WTC11 (cell line): Measurements from ENCODE around the gene SGO2. TPM values are rescaled to one million over a fixed set of nuclear protein-coding genes. Genes with fewer than 3 reads are reported as not detected.

Source experiments
- ATAC-seq: fragments of 200-7000 bp; cut with Tn5 transposase; 2 replicates; pipeline ENCODE4 v1.10.0; 2021; ENCODE audit warnings: mild to moderate bottlenecking, moderate library complexity
- CTCF ChIA-PET: fragments of 300-600 bp; sonication (Branson Sonifier 250); formaldehyde crosslinking; loops from one replicate; lab custom pipeline; 2021; ENCODE audit warnings: antibody characterized with exemption; lab: Charles Lee
- POLR2A ChIA-PET: fragments of 350-600 bp; sonication (Branson Sonifier 250); formaldehyde crosslinking; loops from one replicate; lab custom pipeline; 2021; ENCODE audit warnings: antibody characterized with exemption; lab: Charles Lee
- DNase-seq: peaks from one replicate; pipeline ENCODE4 v3.0.0; 2021; ENCODE audit warnings: low spot score
- H3K27ac Mint-ChIP-seq: 2 replicates; pipeline ENCODE4 v1.8.0; 2021; ENCODE audit warnings: mixed read lengths
- H3K27me3 Mint-ChIP-seq: 2 replicates; pipeline ENCODE4 v1.8.0; 2021; ENCODE audit warnings: low read depth, mild to moderate bottlenecking, moderate library complexity, mixed read lengths
- H3K36me3 Mint-ChIP-seq: 2 replicates; pipeline ENCODE4 v1.8.0; 2021; ENCODE audit warnings: mixed read lengths
- H3K4me1 Mint-ChIP-seq: 2 replicates; pipeline ENCODE4 v1.8.0; 2022; ENCODE audit warnings: mixed read lengths
- H3K4me3 Mint-ChIP-seq: 2 replicates; pipeline ENCODE4 v1.8.0; 2021; ENCODE audit warnings: mild to moderate bottlenecking, moderate library complexity, mixed read lengths
- H3K9me3 Mint-ChIP-seq: 2 replicates; pipeline ENCODE4 v1.8.0; 2021; ENCODE audit warnings: mixed read lengths
- CREB1 ChIP-seq: sonication (generic); formaldehyde crosslinking; IDR thresholded peaks from 2 replicates; pipeline ENCODE4 v1.8.0; 2023; ENCODE audit warnings: mild to moderate bottlenecking, missing genetic modification reagents
- CREM ChIP-seq: sonication (generic); formaldehyde crosslinking; IDR thresholded peaks from 2 replicates; pipeline ENCODE4 v1.8.1; 2022; ENCODE audit warnings: mild to moderate bottlenecking, missing genetic modification reagents, moderate library complexity
- IRF2 ChIP-seq: sonication (generic); formaldehyde crosslinking; IDR thresholded peaks from 2 replicates; pipeline ENCODE4 v1.8.0; 2022; ENCODE audit warnings: low read depth, missing genetic modification reagents, borderline replicate concordance
- NFE2L1 ChIP-seq: sonication (generic); formaldehyde crosslinking; IDR thresholded peaks from 2 replicates; pipeline ENCODE4 v1.8.1; 2023; ENCODE audit warnings: missing genetic modification reagents
- NR2C2 ChIP-seq: sonication (generic); formaldehyde crosslinking; IDR thresholded peaks from 2 replicates; pipeline ENCODE4 v1.8.0; 2022; ENCODE audit warnings: mild to moderate bottlenecking, missing genetic modification reagents
- RORB ChIP-seq: fragments of 250-450 bp; sonication (Bioruptor Pico); IDR thresholded peaks from 2 replicates; pipeline ENCODE4 v1.9.0; 2021; ENCODE audit warnings: mild to moderate bottlenecking
- SMAD3 ChIP-seq: sonication (generic); formaldehyde crosslinking; IDR thresholded peaks from 2 replicates; pipeline ENCODE4 v1.8.0; 2022; ENCODE audit warnings: missing genetic modification reagents, mild to moderate bottlenecking, borderline replicate concordance
- TCF7 ChIP-seq: sonication (generic); formaldehyde crosslinking; IDR thresholded peaks from 2 replicates; pipeline ENCODE4 v1.8.0; 2022; ENCODE audit warnings: mild to moderate bottlenecking, low read depth, missing genetic modification reagents, moderate library complexity
- TEAD4 ChIP-seq: sonication (generic); formaldehyde crosslinking; IDR thresholded peaks from 2 replicates; pipeline ENCODE4 v1.8.0; 2022; ENCODE audit warnings: mild to moderate bottlenecking, missing genetic modification reagents
- TP53 ChIP-seq: sonication (generic); formaldehyde crosslinking; IDR thresholded peaks from 2 replicates; pipeline ENCODE4 v1.8.1; 2023; ENCODE audit warnings: mild to moderate bottlenecking, missing genetic modification reagents
- ZNF219 ChIP-seq: sonication (generic); formaldehyde crosslinking; IDR thresholded peaks from 2 replicates; pipeline ENCODE4 v1.8.0; 2023; ENCODE audit warnings: missing genetic modification reagents, mild to moderate bottlenecking, borderline replicate concordance
- ZNF317 ChIP-seq: sonication (generic); formaldehyde crosslinking; IDR thresholded peaks from 2 replicates; pipeline ENCODE4 v1.8.1; 2023; ENCODE audit warnings: low read depth, mild to moderate bottlenecking, moderate library complexity, missing genetic modification reagents, borderline replicate concordance
- ZNF423 ChIP-seq: fragments of 250-450 bp; sonication (Bioruptor Pico); IDR thresholded peaks from 2 replicates; pipeline ENCODE4 v2.1.2; 2022; ENCODE audit warnings: mild to moderate bottlenecking, moderate library complexity
- total RNA-seq: library from RNA; stranded (reverse); gene quantifications from 3 replicates; pipeline ENCODE4 v1.2.3, GENCODE V29; 2021
- TF ChIP-seq, protein P1 (sequence below): sonication (generic); formaldehyde crosslinking; IDR thresholded peaks from 2 replicates; pipeline ENCODE4 v1.8.1; 2023; ENCODE audit warnings: mild to moderate bottlenecking, missing genetic modification reagents, borderline replicate concordance
- TF ChIP-seq, protein P2 (sequence below): fragments of 250-450 bp; sonication (Bioruptor Pico); IDR thresholded peaks from 2 replicates; pipeline ENCODE4 v1.9.0; 2021; ENCODE audit warnings: moderate library complexity, mild to moderate bottlenecking, inconsistent platforms, borderline replicate concordance
- TF ChIP-seq, protein P3 (sequence below): sonication (generic); formaldehyde crosslinking; IDR thresholded peaks from 2 replicates; pipeline ENCODE4 v1.8.1; 2023; ENCODE audit warnings: mild to moderate bottlenecking, missing genetic modification reagents, moderate library complexity
- TF ChIP-seq, protein P4 (sequence below): sonication (generic); formaldehyde crosslinking; IDR thresholded peaks from 2 replicates; pipeline ENCODE4 v1.8.0; 2023; ENCODE audit warnings: mild to moderate bottlenecking, missing genetic modification reagents
- TF ChIP-seq, protein P5 (sequence below): sonication (generic); formaldehyde crosslinking; IDR thresholded peaks from 2 replicates; pipeline ENCODE4 v1.8.1; 2023; ENCODE audit warnings: mild to moderate bottlenecking, moderate library complexity, missing genetic modification reagents
- TF ChIP-seq, protein P6 (sequence below): sonication (generic); formaldehyde crosslinking; conservative IDR thresholded peaks from 2 replicates; pipeline ENCODE4 v1.8.1; 2023; ENCODE audit warnings: mild to moderate bottlenecking, low read depth, missing genetic modification reagents, moderate library complexity

SGO2 gene
- total RNA-seq, 1 experiment from 2014 or later = 34.1 TPM

DNA sequence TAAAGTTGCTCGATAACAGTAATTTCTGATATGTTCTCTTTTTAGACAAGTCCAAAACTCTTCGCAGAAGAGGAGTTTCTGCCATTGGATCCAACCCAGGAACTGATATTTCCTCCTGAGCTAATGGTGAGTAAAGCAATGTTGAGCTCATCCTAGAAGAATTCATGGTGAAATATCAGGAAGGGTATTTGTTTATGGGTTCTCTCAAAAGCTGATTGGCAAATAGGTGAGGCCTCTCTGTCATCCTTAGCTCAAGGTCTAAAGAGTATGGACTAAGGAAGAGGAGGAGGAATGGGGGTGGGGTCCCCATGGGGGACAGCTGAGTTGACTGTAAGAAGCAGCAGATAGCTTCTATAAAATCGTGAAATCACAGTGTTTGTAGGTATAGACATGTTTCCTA, 78.0 kb downstream of the SGO2 start (continued):
- TF ChIP-seq, protein P1, sequence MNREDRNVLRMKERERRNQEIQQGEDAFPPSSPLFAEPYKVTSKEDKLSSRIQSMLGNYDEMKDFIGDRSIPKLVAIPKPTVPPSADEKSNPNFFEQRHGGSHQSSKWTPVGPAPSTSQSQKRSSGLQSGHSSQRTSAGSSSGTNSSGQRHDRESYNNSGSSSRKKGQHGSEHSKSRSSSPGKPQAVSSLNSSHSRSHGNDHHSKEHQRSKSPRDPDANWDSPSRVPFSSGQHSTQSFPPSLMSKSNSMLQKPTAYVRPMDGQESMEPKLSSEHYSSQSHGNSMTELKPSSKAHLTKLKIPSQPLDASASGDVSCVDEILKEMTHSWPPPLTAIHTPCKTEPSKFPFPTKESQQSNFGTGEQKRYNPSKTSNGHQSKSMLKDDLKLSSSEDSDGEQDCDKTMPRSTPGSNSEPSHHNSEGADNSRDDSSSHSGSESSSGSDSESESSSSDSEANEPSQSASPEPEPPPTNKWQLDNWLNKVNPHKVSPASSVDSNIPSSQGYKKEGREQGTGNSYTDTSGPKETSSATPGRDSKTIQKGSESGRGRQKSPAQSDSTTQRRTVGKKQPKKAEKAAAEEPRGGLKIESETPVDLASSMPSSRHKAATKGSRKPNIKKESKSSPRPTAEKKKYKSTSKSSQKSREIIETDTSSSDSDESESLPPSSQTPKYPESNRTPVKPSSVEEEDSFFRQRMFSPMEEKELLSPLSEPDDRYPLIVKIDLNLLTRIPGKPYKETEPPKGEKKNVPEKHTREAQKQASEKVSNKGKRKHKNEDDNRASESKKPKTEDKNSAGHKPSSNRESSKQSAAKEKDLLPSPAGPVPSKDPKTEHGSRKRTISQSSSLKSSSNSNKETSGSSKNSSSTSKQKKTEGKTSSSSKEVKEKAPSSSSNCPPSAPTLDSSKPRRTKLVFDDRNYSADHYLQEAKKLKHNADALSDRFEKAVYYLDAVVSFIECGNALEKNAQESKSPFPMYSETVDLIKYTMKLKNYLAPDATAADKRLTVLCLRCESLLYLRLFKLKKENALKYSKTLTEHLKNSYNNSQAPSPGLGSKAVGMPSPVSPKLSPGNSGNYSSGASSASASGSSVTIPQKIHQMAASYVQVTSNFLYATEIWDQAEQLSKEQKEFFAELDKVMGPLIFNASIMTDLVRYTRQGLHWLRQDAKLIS (CRISPR knock-in tag) = no peak
- TF ChIP-seq, protein P2, sequence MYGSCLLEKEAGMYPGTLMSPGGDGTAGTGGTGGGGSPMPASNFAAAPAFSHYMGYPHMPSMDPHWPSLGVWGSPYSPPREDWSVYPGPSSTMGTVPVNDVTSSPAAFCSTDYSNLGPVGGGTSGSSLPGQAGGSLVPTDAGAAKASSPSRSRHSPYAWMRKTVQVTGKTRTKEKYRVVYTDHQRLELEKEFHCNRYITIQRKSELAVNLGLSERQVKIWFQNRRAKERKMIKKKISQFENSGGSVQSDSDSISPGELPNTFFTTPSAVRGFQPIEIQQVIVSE (CRISPR knock-in tag) = no peak
- no peak for TF ChIP-seq SMAD3 (CRISPR knock-in tag)
- no peak for TF ChIP-seq TEAD4 (CRISPR knock-in tag)
- no peak for TF ChIP-seq ZNF317 (CRISPR knock-in tag)
- no peak for TF ChIP-seq CREM (CRISPR knock-in tag)
- TF ChIP-seq NFE2L1 (CRISPR knock-in tag) = no peak
- TF ChIP-seq, protein P3, sequence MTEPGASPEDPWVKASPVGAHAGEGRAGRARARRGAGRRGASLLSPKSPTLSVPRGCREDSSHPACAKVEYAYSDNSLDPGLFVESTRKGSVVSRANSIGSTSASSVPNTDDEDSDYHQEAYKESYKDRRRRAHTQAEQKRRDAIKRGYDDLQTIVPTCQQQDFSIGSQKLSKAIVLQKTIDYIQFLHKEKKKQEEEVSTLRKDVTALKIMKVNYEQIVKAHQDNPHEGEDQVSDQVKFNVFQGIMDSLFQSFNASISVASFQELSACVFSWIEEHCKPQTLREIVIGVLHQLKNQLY (CRISPR knock-in tag) = no peak
- no peak for TF ChIP-seq ZNF219 (CRISPR knock-in tag)
- no peak for TF ChIP-seq CREB1 (CRISPR knock-in tag)
- TF ChIP-seq, protein P4, sequence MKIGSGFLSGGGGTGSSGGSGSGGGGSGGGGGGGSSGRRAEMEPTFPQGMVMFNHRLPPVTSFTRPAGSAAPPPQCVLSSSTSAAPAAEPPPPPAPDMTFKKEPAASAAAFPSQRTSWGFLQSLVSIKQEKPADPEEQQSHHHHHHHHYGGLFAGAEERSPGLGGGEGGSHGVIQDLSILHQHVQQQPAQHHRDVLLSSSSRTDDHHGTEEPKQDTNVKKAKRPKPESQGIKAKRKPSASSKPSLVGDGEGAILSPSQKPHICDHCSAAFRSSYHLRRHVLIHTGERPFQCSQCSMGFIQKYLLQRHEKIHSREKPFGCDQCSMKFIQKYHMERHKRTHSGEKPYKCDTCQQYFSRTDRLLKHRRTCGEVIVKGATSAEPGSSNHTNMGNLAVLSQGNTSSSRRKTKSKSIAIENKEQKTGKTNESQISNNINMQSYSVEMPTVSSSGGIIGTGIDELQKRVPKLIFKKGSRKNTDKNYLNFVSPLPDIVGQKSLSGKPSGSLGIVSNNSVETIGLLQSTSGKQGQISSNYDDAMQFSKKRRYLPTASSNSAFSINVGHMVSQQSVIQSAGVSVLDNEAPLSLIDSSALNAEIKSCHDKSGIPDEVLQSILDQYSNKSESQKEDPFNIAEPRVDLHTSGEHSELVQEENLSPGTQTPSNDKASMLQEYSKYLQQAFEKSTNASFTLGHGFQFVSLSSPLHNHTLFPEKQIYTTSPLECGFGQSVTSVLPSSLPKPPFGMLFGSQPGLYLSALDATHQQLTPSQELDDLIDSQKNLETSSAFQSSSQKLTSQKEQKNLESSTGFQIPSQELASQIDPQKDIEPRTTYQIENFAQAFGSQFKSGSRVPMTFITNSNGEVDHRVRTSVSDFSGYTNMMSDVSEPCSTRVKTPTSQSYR = no peak

DNA sequence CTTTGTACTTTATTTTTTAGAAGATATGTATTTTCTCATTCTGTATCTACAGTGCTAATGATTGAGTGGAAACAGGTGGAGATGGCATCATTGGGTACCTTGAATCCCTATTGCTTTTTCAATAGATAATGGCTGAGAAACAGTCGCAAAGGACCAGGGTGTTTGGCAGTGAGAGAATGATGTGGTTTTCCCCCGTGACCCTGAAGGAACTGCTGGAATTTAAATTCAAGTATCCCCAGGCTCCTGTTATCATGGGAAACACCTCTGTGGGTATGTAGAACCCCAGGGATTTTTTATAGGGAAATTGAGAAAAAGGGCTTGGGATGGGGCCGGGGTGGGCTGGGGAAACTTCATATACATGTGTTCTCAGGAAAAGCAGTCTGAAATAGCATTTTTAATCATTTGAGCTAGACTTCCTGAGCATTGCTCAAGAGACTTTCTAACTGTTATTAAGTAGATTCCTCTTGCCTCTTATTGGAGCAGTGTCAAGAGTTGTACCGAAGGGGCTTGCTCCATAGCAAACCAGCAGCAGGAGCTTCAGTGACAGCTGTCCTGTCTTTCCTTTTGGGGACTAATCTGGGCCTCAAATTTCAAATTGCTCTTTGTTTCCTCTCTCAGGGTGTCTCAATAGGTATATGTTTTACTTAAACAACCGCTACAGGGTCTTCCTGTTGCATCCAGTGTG, 78.7 kb downstream of the SGO2 start:
- ATAC-seq = no peak
- ChIA-PET POLR2A (no interaction called here), CTCF (interaction anchor here (1.0 kb wide), 1 partner anchor 101 kb away, joined by 3 read pairs; no protein-coding TSS in a partner anchor)

More for the DNA sequence above, 78.7 kb downstream of the SGO2 start:
- H3K27me3 Mint-ChIP-seq = no peaks in the 10 kb centered on the region
- no peak for DNase-seq
- no peak for TF ChIP-seq ZNF423 (CRISPR knock-in tag)
- TF ChIP-seq, protein P5, sequence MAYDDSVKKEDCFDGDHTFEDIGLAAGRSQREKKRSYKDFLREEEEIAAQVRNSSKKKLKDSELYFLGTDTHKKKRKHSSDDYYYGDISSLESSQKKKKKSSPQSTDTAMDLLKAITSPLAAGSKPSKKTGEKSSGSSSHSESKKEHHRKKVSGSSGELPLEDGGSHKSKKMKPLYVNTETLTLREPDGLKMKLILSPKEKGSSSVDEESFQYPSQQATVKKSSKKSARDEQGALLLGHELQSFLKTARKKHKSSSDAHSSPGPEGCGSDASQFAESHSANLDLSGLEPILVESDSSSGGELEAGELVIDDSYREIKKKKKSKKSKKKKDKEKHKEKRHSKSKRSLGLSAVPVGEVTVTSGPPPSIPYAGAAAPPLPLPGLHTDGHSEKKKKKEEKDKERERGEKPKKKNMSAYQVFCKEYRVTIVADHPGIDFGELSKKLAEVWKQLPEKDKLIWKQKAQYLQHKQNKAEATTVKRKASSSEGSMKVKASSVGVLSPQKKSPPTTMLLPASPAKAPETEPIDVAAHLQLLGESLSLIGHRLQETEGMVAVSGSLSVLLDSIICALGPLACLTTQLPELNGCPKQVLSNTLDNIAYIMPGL (CRISPR knock-in tag) = no peak
- no peak for TF ChIP-seq RORB (CRISPR knock-in tag)
- TF ChIP-seq CREM (CRISPR knock-in tag) = no peak
- TF ChIP-seq SMAD3 (CRISPR knock-in tag) = no peak
- no peak for TF ChIP-seq TP53 (CRISPR knock-in tag)
- TF ChIP-seq, protein P6, sequence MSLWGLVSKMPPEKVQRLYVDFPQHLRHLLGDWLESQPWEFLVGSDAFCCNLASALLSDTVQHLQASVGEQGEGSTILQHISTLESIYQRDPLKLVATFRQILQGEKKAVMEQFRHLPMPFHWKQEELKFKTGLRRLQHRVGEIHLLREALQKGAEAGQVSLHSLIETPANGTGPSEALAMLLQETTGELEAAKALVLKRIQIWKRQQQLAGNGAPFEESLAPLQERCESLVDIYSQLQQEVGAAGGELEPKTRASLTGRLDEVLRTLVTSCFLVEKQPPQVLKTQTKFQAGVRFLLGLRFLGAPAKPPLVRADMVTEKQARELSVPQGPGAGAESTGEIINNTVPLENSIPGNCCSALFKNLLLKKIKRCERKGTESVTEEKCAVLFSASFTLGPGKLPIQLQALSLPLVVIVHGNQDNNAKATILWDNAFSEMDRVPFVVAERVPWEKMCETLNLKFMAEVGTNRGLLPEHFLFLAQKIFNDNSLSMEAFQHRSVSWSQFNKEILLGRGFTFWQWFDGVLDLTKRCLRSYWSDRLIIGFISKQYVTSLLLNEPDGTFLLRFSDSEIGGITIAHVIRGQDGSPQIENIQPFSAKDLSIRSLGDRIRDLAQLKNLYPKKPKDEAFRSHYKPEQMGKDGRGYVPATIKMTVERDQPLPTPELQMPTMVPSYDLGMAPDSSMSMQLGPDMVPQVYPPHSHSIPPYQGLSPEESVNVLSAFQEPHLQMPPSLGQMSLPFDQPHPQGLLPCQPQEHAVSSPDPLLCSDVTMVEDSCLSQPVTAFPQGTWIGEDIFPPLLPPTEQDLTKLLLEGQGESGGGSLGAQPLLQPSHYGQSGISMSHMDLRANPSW = no peak
- TF ChIP-seq NR2C2 (CRISPR knock-in tag) = no peak
- TF ChIP-seq IRF2 = no peak
- TF ChIP-seq TCF7 (CRISPR knock-in tag) = no peak
- no peak overlapping the region for H3K27ac Mint-ChIP-seq
- H3K36me3 Mint-ChIP-seq = peaks cover 4% of the 10 kb centered on the region; the same call in 1 of the 2 replicates
- H3K4me1 Mint-ChIP-seq = no peaks in the 10 kb centered on the region
- no peak overlapping the region for H3K4me3 Mint-ChIP-seq
- H3K9me3 Mint-ChIP-seq = peaks cover 19% of the 10 kb centered on the region
